ENCODE data around the gene ZNF444. TPM values are rescaled to one million over a fixed set of nuclear protein-coding genes. Genes with fewer than 3 reads are reported as not detected.
"Not testable (repeated sequence)": the region's sequence is repeated elsewhere in the genome, so short reads cannot be mapped to it uniquely, and the experiment has no call there.

The ZNF444 gene
- total RNA-seq, 1 donor from 2014 or later, result 22.6 TPM

GRCh38 chr19:56191115-56191514 lies 50.0 kb downstream of the ZNF444 start:
- no peak for DNase-seq

GRCh38 chr19:56191711-56192110 lies 50.6 kb downstream of the ZNF444 start:
- DNase-seq, result no peak

- DNase-seq, result no peak
Observed at GRCh38 chr19:56193981-56194640, 53.0 kb downstream of the ZNF444 start.

GRCh38 chr19:56197646-56198045 lies 56.6 kb downstream of the ZNF444 start, which contains the start of gene ZSCAN5B:
TSS of gene ZSCAN5B (minus strand) at chr19:56197783. CDS start at chr19:56193052, 4,731 bp downstream.
- not testable (repeated sequence) for DNase-seq

GRCh38 chr19:56199687-56200086 lies 58.6 kb downstream of the ZNF444 start:
- no peak for DNase-seq

- DNase-seq, result no peak
Observed at GRCh38 chr19:56201973-56202372, 60.9 kb downstream of the ZNF444 start, which contains the start of gene ZSCAN5C. TSS of gene ZSCAN5C (plus strand) at chr19:56202273. CDS start at chr19:56205914, 3,641 bp downstream.

- DNase-seq, result not testable (repeated sequence)
Observed at GRCh38 chr19:56207581-56207980, 66.5 kb downstream of the ZNF444 start.

GRCh38 chr19:56209091-56209490 lies 68.0 kb downstream of the ZNF444 start:
- no peak for DNase-seq

GRCh38 chr19:56210036-56210435 lies 68.9 kb downstream of the ZNF444 start:
- DNase-seq, result not testable (repeated sequence)

Other genes starting within 250 kb of the ZNF444 start
- not detected in 2 replicates for gene NLRP13, start 209.0 kb upstream of the ZNF444 start, total RNA-seq
- gene NLRP8, start 193.5 kb upstream of the ZNF444 start, total RNA-seq, result not detected in 2 replicates
- not detected in 2 replicates for gene NLRP5, start 154.5 kb upstream of the ZNF444 start, total RNA-seq
- gene ZNF787, start 20.0 kb upstream of the ZNF444 start, total RNA-seq, result 30.0 and 41.2 TPM in 2 replicates
- not detected in 2 replicates for gene GALP, start 34.7 kb downstream of the ZNF444 start, total RNA-seq
- not detected in 2 replicates for gene ZSCAN5B, start 56.5 kb downstream of the ZNF444 start, total RNA-seq
- gene ZSCAN5C, start 61.0 kb downstream of the ZNF444 start, total RNA-seq, result not detected in 2 replicates
- 0.79 and 0.85 TPM in 2 replicates for gene EDDM13, start 131.5 kb downstream of the ZNF444 start, total RNA-seq
- gene ZSCAN5A, start 173.6 kb downstream of the ZNF444 start, total RNA-seq, result 5.4 and 7.5 TPM in 2 replicates

Data from dermis blood vessel endothelial cell (primary cell).